WTC11 (cell line): ENCODE measurements around the gene SIGLEC12. TPM values are rescaled to one million over a fixed set of nuclear protein-coding genes. Genes with fewer than 3 reads are reported as not detected.

Experiments used
- ATAC-seq: fragments of 200-7000 bp; cut with Tn5 transposase; 2 replicates; pipeline ENCODE4 v1.10.0; 2021; ENCODE audit warnings: mild to moderate bottlenecking, moderate library complexity
- CTCF ChIA-PET: fragments of 300-600 bp; sonication (Branson Sonifier 250); formaldehyde crosslinking; loops from one replicate; lab custom pipeline; 2021; ENCODE audit warnings: antibody characterized with exemption; lab: Charles Lee
- POLR2A ChIA-PET: fragments of 350-600 bp; sonication (Branson Sonifier 250); formaldehyde crosslinking; loops from one replicate; lab custom pipeline; 2021; ENCODE audit warnings: antibody characterized with exemption; lab: Charles Lee
- DNase-seq: peaks from one replicate; pipeline ENCODE4 v3.0.0; 2021; ENCODE audit warnings: low spot score
- H3K27ac Mint-ChIP-seq: 2 replicates; pipeline ENCODE4 v1.8.0; 2021; ENCODE audit warnings: mixed read lengths
- H3K27me3 Mint-ChIP-seq: 2 replicates; pipeline ENCODE4 v1.8.0; 2021; ENCODE audit warnings: low read depth, mild to moderate bottlenecking, moderate library complexity, mixed read lengths
- H3K36me3 Mint-ChIP-seq: 2 replicates; pipeline ENCODE4 v1.8.0; 2021; ENCODE audit warnings: mixed read lengths
- H3K4me1 Mint-ChIP-seq: 2 replicates; pipeline ENCODE4 v1.8.0; 2022; ENCODE audit warnings: mixed read lengths
- H3K4me3 Mint-ChIP-seq: 2 replicates; pipeline ENCODE4 v1.8.0; 2021; ENCODE audit warnings: mild to moderate bottlenecking, moderate library complexity, mixed read lengths
- H3K9me3 Mint-ChIP-seq: 2 replicates; pipeline ENCODE4 v1.8.0; 2021; ENCODE audit warnings: mixed read lengths
- AR ChIP-seq: fragments of 250-450 bp; sonication (Bioruptor Pico); IDR thresholded peaks from 2 replicates; pipeline ENCODE4 v1.9.0; 2021; ENCODE audit warnings: mild to moderate bottlenecking
- FOXK1 ChIP-seq: sonication (generic); formaldehyde crosslinking; IDR thresholded peaks from 2 replicates; pipeline ENCODE4 v1.8.0; 2022; ENCODE audit warnings: mild to moderate bottlenecking, moderate library complexity, missing genetic modification reagents
- FOXP1 ChIP-seq: sonication (generic); formaldehyde crosslinking; IDR thresholded peaks from 2 replicates; pipeline ENCODE4 v1.8.0; 2022; ENCODE audit warnings: missing genetic modification reagents, mild to moderate bottlenecking, moderate library complexity, borderline replicate concordance
- GRHL2 ChIP-seq: fragments of 250-450 bp; sonication (Bioruptor Pico); IDR thresholded peaks from 2 replicates; pipeline ENCODE4 v1.8.0; 2022; ENCODE audit warnings: mild to moderate bottlenecking, moderate library complexity; ENCODE audit not compliant: insufficient replicate concordance, severe bottlenecking
- GTF2I ChIP-seq: fragments of 250-450 bp; sonication (Bioruptor Pico); conservative IDR thresholded peaks from 2 replicates; pipeline ENCODE4 v1.4.0; 2021; ENCODE audit warnings: mild to moderate bottlenecking
- KAT7 ChIP-seq: sonication (generic); formaldehyde crosslinking; IDR thresholded peaks from 2 replicates; pipeline ENCODE4 v1.8.1; 2023; ENCODE audit warnings: missing genetic modification reagents, mild to moderate bottlenecking, borderline replicate concordance
- RELA ChIP-seq: sonication (generic); formaldehyde crosslinking; IDR thresholded peaks from 2 replicates; pipeline ENCODE4 v1.8.1; 2022; ENCODE audit warnings: missing genetic modification reagents, mild to moderate bottlenecking, borderline replicate concordance
- SMAD3 ChIP-seq: sonication (generic); formaldehyde crosslinking; IDR thresholded peaks from 2 replicates; pipeline ENCODE4 v1.8.0; 2022; ENCODE audit warnings: missing genetic modification reagents, mild to moderate bottlenecking, borderline replicate concordance
- SOX15 ChIP-seq: fragments of 250-450 bp; sonication (Bioruptor Pico); IDR thresholded peaks from 2 replicates; pipeline ENCODE4 v1.9.0; 2021; ENCODE audit warnings: mild to moderate bottlenecking
- SP1 ChIP-seq: sonication (generic); formaldehyde crosslinking; conservative IDR thresholded peaks from 2 replicates; pipeline ENCODE4 v1.8.1; 2022; ENCODE audit warnings: missing genetic modification reagents
- TEAD4 ChIP-seq: sonication (generic); formaldehyde crosslinking; IDR thresholded peaks from 2 replicates; pipeline ENCODE4 v1.8.0; 2022; ENCODE audit warnings: mild to moderate bottlenecking, missing genetic modification reagents
- TP53 ChIP-seq: sonication (generic); formaldehyde crosslinking; IDR thresholded peaks from 2 replicates; pipeline ENCODE4 v1.8.1; 2023; ENCODE audit warnings: mild to moderate bottlenecking, missing genetic modification reagents
- USF2 ChIP-seq: sonication (generic); formaldehyde crosslinking; IDR thresholded peaks from 2 replicates; pipeline ENCODE4 v1.8.1; 2023; ENCODE audit warnings: mild to moderate bottlenecking, missing genetic modification reagents, moderate library complexity
- ZMAT4 ChIP-seq: fragments of 250-450 bp; sonication (Bioruptor Pico); IDR thresholded peaks from 2 replicates; pipeline ENCODE4 v1.9.0; 2021; ENCODE audit warnings: mild to moderate bottlenecking
- ZNF396 ChIP-seq: fragments of 250-450 bp; sonication (Bioruptor Pico); IDR thresholded peaks from 2 replicates; pipeline ENCODE4 v1.8.0; 2021; ENCODE audit warnings: mild to moderate bottlenecking, moderate library complexity, borderline replicate concordance
- total RNA-seq: library from RNA; stranded (reverse); gene quantifications from 3 replicates; pipeline ENCODE4 v1.2.3, GENCODE V29; 2021
- TF ChIP-seq, protein P1 (sequence below): fragments of 250-450 bp; sonication (Bioruptor Pico); IDR thresholded peaks from 2 replicates; pipeline ENCODE4 v2.1.2; 2022; ENCODE audit warnings: mild to moderate bottlenecking, moderate library complexity
- TF ChIP-seq, protein P2 (sequence below): sonication (generic); formaldehyde crosslinking; IDR thresholded peaks from 2 replicates; pipeline ENCODE4 v1.8.0; 2023; ENCODE audit warnings: mild to moderate bottlenecking, missing genetic modification reagents
- TF ChIP-seq, protein P3 (sequence below): sonication (generic); formaldehyde crosslinking; IDR thresholded peaks from 2 replicates; pipeline ENCODE4 v1.8.0; 2022; ENCODE audit warnings: mild to moderate bottlenecking, missing genetic modification reagents
- TF ChIP-seq, protein P4 (sequence below): fragments of 250-450 bp; sonication (Bioruptor Pico); IDR thresholded peaks from 2 replicates; pipeline ENCODE4 v1.9.0; 2021; ENCODE audit warnings: mild to moderate bottlenecking, borderline replicate concordance

Gene SIGLEC12
- total RNA-seq, 1 experiment from 2014 or later = not detected

GRCh38 chr19:51448411-51449016, 53.1 kb downstream of the SIGLEC12 start:
- Mint-ChIP-seq H3K27me3 (peaks cover 67% of the 10 kb centered on the region), H3K4me3 (no peak overlapping the region), H3K27ac (no peak overlapping the region; the same call in 1 of the 2 replicates), H3K9me3 (peaks cover 42% of the 10 kb centered on the region), H3K36me3 (peaks cover 5% of the 10 kb centered on the region; the same call in 1 of the 2 replicates), H3K4me1 (no peaks in the 10 kb centered on the region)
- ChIA-PET CTCF (interaction anchor here (0.7 kb wide), 1 partner anchor 208 kb away, joined by 3 read pairs; no protein-coding TSS in a partner anchor), POLR2A (no interaction called here)
- DNase-seq = no peak
- no peak for ATAC-seq
- no peak for TF ChIP-seq FOXP1 (CRISPR knock-in tag)
- TF ChIP-seq ZMAT4 (CRISPR knock-in tag) = no peak
- TF ChIP-seq AR (CRISPR knock-in tag) = no peak
- TF ChIP-seq, protein P1, sequence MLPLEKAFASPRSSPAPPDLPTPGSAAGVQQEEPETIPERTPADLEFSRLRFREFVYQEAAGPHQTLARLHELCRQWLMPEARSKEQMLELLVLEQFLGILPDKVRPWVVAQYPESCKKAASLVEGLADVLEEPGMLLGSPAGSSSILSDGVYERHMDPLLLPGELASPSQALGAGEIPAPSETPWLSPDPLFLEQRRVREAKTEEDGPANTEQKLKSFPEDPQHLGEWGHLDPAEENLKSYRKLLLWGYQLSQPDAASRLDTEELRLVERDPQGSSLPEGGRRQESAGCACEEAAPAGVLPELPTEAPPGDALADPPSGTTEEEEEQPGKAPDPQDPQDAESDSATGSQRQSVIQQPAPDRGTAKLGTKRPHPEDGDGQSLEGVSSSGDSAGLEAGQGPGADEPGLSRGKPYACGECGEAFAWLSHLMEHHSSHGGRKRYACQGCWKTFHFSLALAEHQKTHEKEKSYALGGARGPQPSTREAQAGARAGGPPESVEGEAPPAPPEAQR = no peak
- TF ChIP-seq TEAD4 (CRISPR knock-in tag) = no peak
- TF ChIP-seq GRHL2 (CRISPR knock-in tag) = no peak

DNA sequence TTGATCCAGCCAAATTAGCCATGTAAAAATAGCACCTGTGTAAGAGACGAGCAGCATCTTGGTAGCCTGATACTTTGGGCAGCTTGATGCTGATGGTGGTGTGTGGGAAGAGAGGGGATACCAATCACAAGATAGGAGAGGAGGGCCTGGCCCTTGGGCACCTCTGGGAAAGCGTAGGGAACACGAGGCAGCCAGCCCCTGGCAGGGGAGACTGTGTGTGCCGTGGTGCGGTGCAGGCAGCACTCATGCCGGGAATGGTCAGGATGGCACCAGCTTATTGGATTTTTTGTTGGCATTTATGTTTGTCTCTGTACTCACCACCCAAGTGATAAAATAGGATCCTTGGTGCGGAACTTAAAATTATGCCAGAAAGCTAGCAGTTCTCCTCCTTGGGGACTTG, 53.6 kb downstream of the SIGLEC12 start:
- H3K27me3 Mint-ChIP-seq = peaks cover 68% of the 10 kb centered on the region
- no peak overlapping the region; the same call in 1 of the 2 replicates for H3K27ac Mint-ChIP-seq
- ChIA-PET CTCF (interaction anchor here (1.2 to 1.3 kb wide), 2 partner anchors 9 to 26 kb away, joined by 3 read pairs; no protein-coding TSS in a partner anchor), POLR2A (no interaction called here)
- no peak overlapping the region for H3K4me3 Mint-ChIP-seq
- peaks cover 5% of the 10 kb centered on the region; the same call in 1 of the 2 replicates for H3K36me3 Mint-ChIP-seq
- DNase-seq (no peak), ATAC-seq (no peak)
- H3K4me1 Mint-ChIP-seq = no peaks in the 10 kb centered on the region
- H3K9me3 Mint-ChIP-seq = peaks cover 42% of the 10 kb centered on the region
- no peak for TF ChIP-seq ZNF396 (CRISPR knock-in tag)
- TF ChIP-seq, protein P2, sequence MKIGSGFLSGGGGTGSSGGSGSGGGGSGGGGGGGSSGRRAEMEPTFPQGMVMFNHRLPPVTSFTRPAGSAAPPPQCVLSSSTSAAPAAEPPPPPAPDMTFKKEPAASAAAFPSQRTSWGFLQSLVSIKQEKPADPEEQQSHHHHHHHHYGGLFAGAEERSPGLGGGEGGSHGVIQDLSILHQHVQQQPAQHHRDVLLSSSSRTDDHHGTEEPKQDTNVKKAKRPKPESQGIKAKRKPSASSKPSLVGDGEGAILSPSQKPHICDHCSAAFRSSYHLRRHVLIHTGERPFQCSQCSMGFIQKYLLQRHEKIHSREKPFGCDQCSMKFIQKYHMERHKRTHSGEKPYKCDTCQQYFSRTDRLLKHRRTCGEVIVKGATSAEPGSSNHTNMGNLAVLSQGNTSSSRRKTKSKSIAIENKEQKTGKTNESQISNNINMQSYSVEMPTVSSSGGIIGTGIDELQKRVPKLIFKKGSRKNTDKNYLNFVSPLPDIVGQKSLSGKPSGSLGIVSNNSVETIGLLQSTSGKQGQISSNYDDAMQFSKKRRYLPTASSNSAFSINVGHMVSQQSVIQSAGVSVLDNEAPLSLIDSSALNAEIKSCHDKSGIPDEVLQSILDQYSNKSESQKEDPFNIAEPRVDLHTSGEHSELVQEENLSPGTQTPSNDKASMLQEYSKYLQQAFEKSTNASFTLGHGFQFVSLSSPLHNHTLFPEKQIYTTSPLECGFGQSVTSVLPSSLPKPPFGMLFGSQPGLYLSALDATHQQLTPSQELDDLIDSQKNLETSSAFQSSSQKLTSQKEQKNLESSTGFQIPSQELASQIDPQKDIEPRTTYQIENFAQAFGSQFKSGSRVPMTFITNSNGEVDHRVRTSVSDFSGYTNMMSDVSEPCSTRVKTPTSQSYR (CRISPR knock-in tag) = no peak
- no peak for TF ChIP-seq SP1
- no peak for TF ChIP-seq KAT7 (CRISPR knock-in tag)
- TF ChIP-seq FOXK1 (CRISPR knock-in tag) = no peak
- no peak for TF ChIP-seq RELA (CRISPR knock-in tag)
- no peak for TF ChIP-seq SOX15
- TF ChIP-seq, protein P3, sequence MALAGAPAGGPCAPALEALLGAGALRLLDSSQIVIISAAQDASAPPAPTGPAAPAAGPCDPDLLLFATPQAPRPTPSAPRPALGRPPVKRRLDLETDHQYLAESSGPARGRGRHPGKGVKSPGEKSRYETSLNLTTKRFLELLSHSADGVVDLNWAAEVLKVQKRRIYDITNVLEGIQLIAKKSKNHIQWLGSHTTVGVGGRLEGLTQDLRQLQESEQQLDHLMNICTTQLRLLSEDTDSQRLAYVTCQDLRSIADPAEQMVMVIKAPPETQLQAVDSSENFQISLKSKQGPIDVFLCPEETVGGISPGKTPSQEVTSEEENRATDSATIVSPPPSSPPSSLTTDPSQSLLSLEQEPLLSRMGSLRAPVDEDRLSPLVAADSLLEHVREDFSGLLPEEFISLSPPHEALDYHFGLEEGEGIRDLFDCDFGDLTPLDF (CRISPR knock-in tag) = no peak
- TF ChIP-seq TP53 (CRISPR knock-in tag) = no peak
- TF ChIP-seq GTF2I (CRISPR knock-in tag) = no peak
- TF ChIP-seq, protein P4, sequence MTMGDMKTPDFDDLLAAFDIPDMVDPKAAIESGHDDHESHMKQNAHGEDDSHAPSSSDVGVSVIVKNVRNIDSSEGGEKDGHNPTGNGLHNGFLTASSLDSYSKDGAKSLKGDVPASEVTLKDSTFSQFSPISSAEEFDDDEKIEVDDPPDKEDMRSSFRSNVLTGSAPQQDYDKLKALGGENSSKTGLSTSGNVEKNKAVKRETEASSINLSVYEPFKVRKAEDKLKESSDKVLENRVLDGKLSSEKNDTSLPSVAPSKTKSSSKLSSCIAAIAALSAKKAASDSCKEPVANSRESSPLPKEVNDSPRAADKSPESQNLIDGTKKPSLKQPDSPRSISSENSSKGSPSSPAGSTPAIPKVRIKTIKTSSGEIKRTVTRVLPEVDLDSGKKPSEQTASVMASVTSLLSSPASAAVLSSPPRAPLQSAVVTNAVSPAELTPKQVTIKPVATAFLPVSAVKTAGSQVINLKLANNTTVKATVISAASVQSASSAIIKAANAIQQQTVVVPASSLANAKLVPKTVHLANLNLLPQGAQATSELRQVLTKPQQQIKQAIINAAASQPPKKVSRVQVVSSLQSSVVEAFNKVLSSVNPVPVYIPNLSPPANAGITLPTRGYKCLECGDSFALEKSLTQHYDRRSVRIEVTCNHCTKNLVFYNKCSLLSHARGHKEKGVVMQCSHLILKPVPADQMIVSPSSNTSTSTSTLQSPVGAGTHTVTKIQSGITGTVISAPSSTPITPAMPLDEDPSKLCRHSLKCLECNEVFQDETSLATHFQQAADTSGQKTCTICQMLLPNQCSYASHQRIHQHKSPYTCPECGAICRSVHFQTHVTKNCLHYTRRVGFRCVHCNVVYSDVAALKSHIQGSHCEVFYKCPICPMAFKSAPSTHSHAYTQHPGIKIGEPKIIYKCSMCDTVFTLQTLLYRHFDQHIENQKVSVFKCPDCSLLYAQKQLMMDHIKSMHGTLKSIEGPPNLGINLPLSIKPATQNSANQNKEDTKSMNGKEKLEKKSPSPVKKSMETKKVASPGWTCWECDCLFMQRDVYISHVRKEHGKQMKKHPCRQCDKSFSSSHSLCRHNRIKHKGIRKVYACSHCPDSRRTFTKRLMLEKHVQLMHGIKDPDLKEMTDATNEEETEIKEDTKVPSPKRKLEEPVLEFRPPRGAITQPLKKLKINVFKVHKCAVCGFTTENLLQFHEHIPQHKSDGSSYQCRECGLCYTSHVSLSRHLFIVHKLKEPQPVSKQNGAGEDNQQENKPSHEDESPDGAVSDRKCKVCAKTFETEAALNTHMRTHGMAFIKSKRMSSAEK (CRISPR knock-in tag) = no peak
- TF ChIP-seq USF2 (CRISPR knock-in tag) = no peak
- TF ChIP-seq SMAD3 (CRISPR knock-in tag) = no peak
